Measurements from ENCODE around the gene CDH23. TPM values are rescaled to one million over a fixed set of nuclear protein-coding genes. Genes with fewer than 3 reads are reported as not detected.

The CDH23 gene
- total RNA-seq, 1 experiment from 2014 or later, result 0.34 TPM

GRCh38 chr10:71761541-71762113, 364.9 kb downstream of the CDH23 start:
- Mint-ChIP-seq H3K27me3 (ENCODE audit: insufficient read depth, unreplicated experiment) (no peaks in the 10 kb centered on the region), H3K4me1 (ENCODE audit: low read depth, unreplicated experiment) (peaks cover 29% of the 10 kb centered on the region), H3K36me3 (ENCODE audit: insufficient read depth, unreplicated experiment) (peaks cover 11% of the 10 kb centered on the region), H3K27ac (ENCODE audit: unreplicated experiment) (no peak overlapping the region), H3K9me3 (ENCODE audit: unreplicated experiment) (no peaks in the 10 kb centered on the region), H3K4me3 (ENCODE audit: unreplicated experiment) (no peak overlapping the region)
- intact Hi-C loops (cut with micrococcal nuclease; ENCODE audit: unreplicated experiment), result no loop called here
- no peak for DNase-seq
- POLR2A ChIA-PET, result no interaction called here
- peaks cover 30% of the 10 kb centered on the region for H3K4me1 ChIP-seq
- 0 out of 2 replicates have a peak, but pooled peaks cover 2% of the 10 kb centered on the region for H3K36me3 ChIP-seq (ENCODE audit: control insufficient read depth, insufficient read depth, low read length)
- no peak overlapping the region for H3K4me3 ChIP-seq (ENCODE audit: low read depth, low read length)
- CTCF ChIA-PET, result no interaction called here
- peak in 1 of 2 experiments; percentile 18 for TF ChIP-seq CTCF (IDR thresholded peaks at IDR 0.05; ENCODE audit: insufficient read depth in 1 of 2, low read depth in 1 of 2, low read length in 1 of 2, severe bottlenecking in 1 of 2, unreplicated experiment in 1 of 2)
- no peaks in the 10 kb centered on the region for H3K27me3 ChIP-seq (replicated peaks; ENCODE audit: control insufficient read depth, insufficient read depth, low read length)
- H3K9me3 ChIP-seq, result no peaks in the 10 kb centered on the region
- no TSS peak for BruUV-seq (replicated peaks)

GRCh38 chr10:71762324-71762723, 365.6 kb downstream of the CDH23 start:
- no peak for TF ChIP-seq CTCF (IDR thresholded peaks at IDR 0.05; ENCODE audit: insufficient read depth in 1 of 2, low read depth in 1 of 2, low read length in 1 of 2, severe bottlenecking in 1 of 2, unreplicated experiment in 1 of 2)
- ChIA-PET CTCF (no interaction called here), POLR2A (no interaction called here)
- H3K27ac Mint-ChIP-seq (ENCODE audit: unreplicated experiment), result peak overlapping the region; percentile 21
- Histone ChIP-seq H3K36me3 (ENCODE audit: control insufficient read depth, insufficient read depth, low read length) (0 out of 2 replicates have a peak, but pooled peaks cover 2% of the 10 kb centered on the region), H3K4me1 (peaks cover 35% of the 10 kb centered on the region), H3K4me3 (ENCODE audit: low read depth, low read length) (no peak overlapping the region), H3K9me3 (no peaks in the 10 kb centered on the region), H3K27me3 (replicated peaks; ENCODE audit: control insufficient read depth, insufficient read depth, low read length) (no peaks in the 10 kb centered on the region)
- H3K9me3 Mint-ChIP-seq (ENCODE audit: unreplicated experiment), result no peaks in the 10 kb centered on the region
- DNase-seq, result no peak
- intact Hi-C loops (cut with micrococcal nuclease; ENCODE audit: unreplicated experiment), result no loop called here
- no TSS peak for BruUV-seq (replicated peaks)
- peaks cover 31% of the 10 kb centered on the region for H3K4me1 Mint-ChIP-seq (ENCODE audit: low read depth, unreplicated experiment)
- H3K27me3 Mint-ChIP-seq (ENCODE audit: insufficient read depth, unreplicated experiment), result no peaks in the 10 kb centered on the region
- peaks cover 14% of the 10 kb centered on the region for H3K36me3 Mint-ChIP-seq (ENCODE audit: insufficient read depth, unreplicated experiment)
- no peak overlapping the region for H3K4me3 Mint-ChIP-seq (ENCODE audit: unreplicated experiment)

- CTCF ChIA-PET, result interaction anchor here (1.7 kb wide), 1 partner anchor 10 kb away, joined by 6 read pairs; the partner anchor contains the start of gene VSIR
These were observed 366.8 kb downstream of the CDH23 start for GRCh38 chr10:71763352-71764127.

More at GRCh38 chr10:71763352-71764127, 366.8 kb downstream of the CDH23 start:
- Histone ChIP-seq H3K36me3 (ENCODE audit: control insufficient read depth, insufficient read depth, low read length) (0 out of 2 replicates have a peak, but pooled peaks cover 2% of the 10 kb centered on the region), H3K4me1 (peaks cover 48% of the 10 kb centered on the region), H3K4me3 (ENCODE audit: low read depth, low read length) (no peak overlapping the region), H3K9me3 (no peaks in the 10 kb centered on the region), H3K27me3 (replicated peaks; ENCODE audit: control insufficient read depth, insufficient read depth, low read length) (no peaks in the 10 kb centered on the region)
- H3K27me3 Mint-ChIP-seq (ENCODE audit: insufficient read depth, unreplicated experiment), result no peaks in the 10 kb centered on the region
- no TSS peak for BruUV-seq (replicated peaks)
- H3K4me3 Mint-ChIP-seq (ENCODE audit: unreplicated experiment), result no peak overlapping the region
- H3K36me3 Mint-ChIP-seq (ENCODE audit: insufficient read depth, unreplicated experiment), result peaks cover 21% of the 10 kb centered on the region
- intact Hi-C loops (cut with micrococcal nuclease; ENCODE audit: unreplicated experiment), result no loop called here
- H3K9me3 Mint-ChIP-seq (ENCODE audit: unreplicated experiment), result no peaks in the 10 kb centered on the region
- POLR2A ChIA-PET, result no interaction called here
- H3K27ac Mint-ChIP-seq (ENCODE audit: unreplicated experiment), result peak overlapping the region; percentile 98
- no peak for DNase-seq
- peaks cover 40% of the 10 kb centered on the region for H3K4me1 Mint-ChIP-seq (ENCODE audit: low read depth, unreplicated experiment)
- no peak for TF ChIP-seq CTCF (IDR thresholded peaks at IDR 0.05; ENCODE audit: insufficient read depth in 1 of 2, low read depth in 1 of 2, low read length in 1 of 2, severe bottlenecking in 1 of 2, unreplicated experiment in 1 of 2)

Measured in Caco-2 (cell line).